PC-9 (cell line): ENCODE measurements around the gene HLCS. TPM values are rescaled to one million over a fixed set of nuclear protein-coding genes. Genes with fewer than 3 reads are reported as not detected.

Experiments
- BruUV-seq: library from RNA; stranded (reverse); fragments of 400-500 nt; replicated peaks from 2 replicates; lab custom pipeline; 2021; lab: Mats Ljungman, UMichigan
- CTCF ChIA-PET: fragments of 300-600 bp; sonication (Branson Sonifier 250); formaldehyde crosslinking; loops from one replicate; lab custom pipeline; 2022; ENCODE audit warnings: antibody characterized with exemption; lab: Charles Lee
- POLR2A ChIA-PET: fragments of 300-600 bp; sonication (Branson Sonifier 250); formaldehyde crosslinking; loops from one replicate; lab custom pipeline; 2022; ENCODE audit warnings: antibody characterized with exemption; ENCODE audit not compliant: unreplicated experiment; lab: Charles Lee
- DNase-seq, 2 experiments: peaks; one replicate each; pipeline versions ENCODE4 v3.0.0 to v3.0.0-alpha.2; 2015 to 2022; ENCODE audit warnings: mixed read lengths in 1 of 2
- H2AFZ ChIP-seq: fragments of 200-600 bp; sonication (generic); 2 replicates; pipeline ENCODE4 v1.8.1; 2017; ENCODE audit warnings: antibody characterized with exemption
- H3F3A ChIP-seq: fragments of 200-600 bp; sonication (generic); 2 replicates; pipeline ENCODE4 v1.8.1; 2017; ENCODE audit warnings: antibody characterized with exemption, mild to moderate bottlenecking, low read depth; ENCODE audit not compliant: insufficient read depth
- H3K27ac ChIP-seq: fragments of 200-600 bp; sonication (generic); 2 replicates; pipeline ENCODE4 v1.6.1; 2016; ENCODE audit warnings: mixed run types
- H3K27me3 ChIP-seq: fragments of 200-600 bp; sonication (generic); 2 replicates; pipeline ENCODE4 v1.6.1; 2016; ENCODE audit warnings: low read depth, mixed run types; ENCODE audit not compliant: insufficient read depth
- H3K36me3 ChIP-seq: fragments of 200-600 bp; sonication (generic); 2 replicates; pipeline ENCODE4 v1.6.1; 2016; ENCODE audit warnings: low read depth, mixed run types
- H3K4me1 ChIP-seq: fragments of 200-600 bp; sonication (generic); replicated peaks from 2 replicates; pipeline ENCODE4 v1.6.1; 2016; ENCODE audit warnings: mixed run types; ENCODE audit not compliant: insufficient read depth
- H3K4me2 ChIP-seq: fragments of 200-600 bp; sonication (generic); 2 replicates; pipeline ENCODE4 v1.6.1; 2017; ENCODE audit warnings: mixed run types
- H3K4me3 ChIP-seq: fragments of 200-600 bp; sonication (generic); 2 replicates; pipeline ENCODE4 v1.6.1; 2016; ENCODE audit warnings: mixed run types
- H3K79me2 ChIP-seq: fragments of 200-600 bp; sonication (generic); 2 replicates; pipeline ENCODE4 v1.6.1; 2017; ENCODE audit warnings: low read depth, mixed run types
- H3K9me2 ChIP-seq: fragments of 200-600 bp; sonication (generic); 2 replicates; pipeline ENCODE4 v1.8.1; 2017; ENCODE audit warnings: mild to moderate bottlenecking; ENCODE audit not compliant: insufficient read depth
- H3K9me3 ChIP-seq: fragments of 200-600 bp; sonication (generic); 2 replicates; pipeline ENCODE4 v1.8.1; 2016; ENCODE audit warnings: low read depth; ENCODE audit not compliant: insufficient read depth
- H4K20me1 ChIP-seq: fragments of 200-600 bp; sonication (generic); 2 replicates; pipeline ENCODE4 v1.8.1; 2017; ENCODE audit not compliant: insufficient read depth
- EZH2 ChIP-seq: fragments of 200-600 bp; sonication (generic); IDR thresholded peaks from 2 replicates; pipeline ENCODE4 v1.8.0; 2017; ENCODE audit warnings: antibody characterized with exemption, low read depth
- intact Hi-C: fragments of 100-400 bp; cut with micrococcal nuclease; formaldehyde crosslinking; loops from one replicate; pipeline ENCODE4 v1.10.0; 2022; ENCODE audit not compliant: unreplicated experiment
- total RNA-seq: library from RNA; stranded (reverse); gene quantifications from 2 replicates; pipeline ENCODE4 v1.2.3, GENCODE V29; 2021
- TF ChIP-seq, protein P1 (sequence below): fragments of 200-600 bp; sonication (generic); conservative IDR thresholded peaks from 2 replicates; pipeline ENCODE4 v1.6.1; 2017; ENCODE audit warnings: mixed run types, antibody characterized with exemption, mild to moderate bottlenecking, moderate library complexity

Gene HLCS
- total RNA-seq, 1 experiment from 2014 or later, result 21.6 TPM

DNA sequence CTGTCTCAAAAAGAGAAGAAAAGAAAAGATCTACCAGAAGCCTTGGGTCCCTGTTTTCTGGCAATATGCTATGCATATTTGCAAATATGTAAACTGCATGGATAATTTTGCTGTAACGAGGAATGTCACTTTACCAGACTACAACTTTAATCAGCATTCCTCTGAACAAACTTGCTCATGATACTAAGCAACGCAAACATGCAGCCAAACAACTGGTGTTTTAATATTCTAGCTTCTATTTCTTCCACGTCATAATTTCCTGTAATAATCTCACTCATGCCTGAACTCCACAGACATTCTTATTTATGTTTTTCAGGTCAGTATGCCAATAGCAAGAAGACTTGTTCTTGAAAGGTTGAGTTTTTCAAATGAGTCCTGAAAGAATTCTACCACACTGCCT, 153.4 kb downstream of the HLCS start:
- ChIA-PET CTCF (no interaction called here), POLR2A (no interaction called here)
- no peak for DNase-seq
- no peaks in the 10 kb centered on the region for H3F3A ChIP-seq
- no peak overlapping the region for H3K4me2 ChIP-seq
- no TSS peak for BruUV-seq
- no peaks in the 10 kb centered on the region for H3K9me3 ChIP-seq
- H3K4me1 ChIP-seq, result no peaks in the 10 kb centered on the region
- H2AFZ ChIP-seq, result no peak overlapping the region
- no peaks in the 10 kb centered on the region for H3K36me3 ChIP-seq
- no peak overlapping the region for H3K4me3 ChIP-seq
- TF ChIP-seq, protein P1, sequence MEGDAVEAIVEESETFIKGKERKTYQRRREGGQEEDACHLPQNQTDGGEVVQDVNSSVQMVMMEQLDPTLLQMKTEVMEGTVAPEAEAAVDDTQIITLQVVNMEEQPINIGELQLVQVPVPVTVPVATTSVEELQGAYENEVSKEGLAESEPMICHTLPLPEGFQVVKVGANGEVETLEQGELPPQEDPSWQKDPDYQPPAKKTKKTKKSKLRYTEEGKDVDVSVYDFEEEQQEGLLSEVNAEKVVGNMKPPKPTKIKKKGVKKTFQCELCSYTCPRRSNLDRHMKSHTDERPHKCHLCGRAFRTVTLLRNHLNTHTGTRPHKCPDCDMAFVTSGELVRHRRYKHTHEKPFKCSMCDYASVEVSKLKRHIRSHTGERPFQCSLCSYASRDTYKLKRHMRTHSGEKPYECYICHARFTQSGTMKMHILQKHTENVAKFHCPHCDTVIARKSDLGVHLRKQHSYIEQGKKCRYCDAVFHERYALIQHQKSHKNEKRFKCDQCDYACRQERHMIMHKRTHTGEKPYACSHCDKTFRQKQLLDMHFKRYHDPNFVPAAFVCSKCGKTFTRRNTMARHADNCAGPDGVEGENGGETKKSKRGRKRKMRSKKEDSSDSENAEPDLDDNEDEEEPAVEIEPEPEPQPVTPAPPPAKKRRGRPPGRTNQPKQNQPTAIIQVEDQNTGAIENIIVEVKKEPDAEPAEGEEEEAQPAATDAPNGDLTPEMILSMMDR, result no peak
- TF ChIP-seq EZH2, result no peak
- H3K9me2 ChIP-seq, result no peaks in the 10 kb centered on the region
- no peaks in the 10 kb centered on the region for H3K79me2 ChIP-seq
- H3K27ac ChIP-seq, result no peak overlapping the region
- H4K20me1 ChIP-seq, result no peaks in the 10 kb centered on the region
- intact Hi-C loops, result no loop called here
- H3K27me3 ChIP-seq, result no peaks in the 10 kb centered on the region

DNA sequence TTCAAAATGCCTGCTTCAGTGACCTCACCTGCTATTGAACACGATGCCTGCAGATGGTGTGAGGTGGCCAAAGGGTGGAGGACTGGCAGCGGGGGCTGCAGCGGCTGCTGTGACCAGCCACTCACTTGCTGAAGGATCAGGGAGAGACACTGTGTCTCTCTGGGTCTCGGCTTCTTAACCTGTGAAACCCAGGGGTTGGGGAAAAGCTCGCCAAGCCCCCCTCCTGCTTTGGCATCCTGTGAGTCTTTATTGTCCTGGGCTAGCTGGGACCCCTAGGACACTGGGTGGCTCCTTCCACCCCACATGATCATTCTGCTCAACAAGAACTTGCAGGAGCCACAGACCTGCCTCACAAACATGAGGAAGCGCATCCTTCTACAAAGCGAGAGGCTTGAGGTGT, 154.7 kb downstream of the HLCS start:
- POLR2A ChIA-PET, result no interaction called here
- Histone ChIP-seq H3K4me2 (no peak overlapping the region), H3K4me3 (no peak overlapping the region), H3K4me1 (no peaks in the 10 kb centered on the region), H3F3A (no peaks in the 10 kb centered on the region), H2AFZ (no peak overlapping the region), H3K36me3 (no peaks in the 10 kb centered on the region), H3K9me2 (no peaks in the 10 kb centered on the region), H3K27ac (no peak overlapping the region), H3K27me3 (no peaks in the 10 kb centered on the region), H4K20me1 (no peaks in the 10 kb centered on the region), H3K9me3 (no peaks in the 10 kb centered on the region), H3K79me2 (no peaks in the 10 kb centered on the region)
- TF ChIP-seq, protein P1, result no peak
- no peak for TF ChIP-seq EZH2
- CTCF ChIA-PET, result no interaction called here
- no peak for DNase-seq
- no TSS peak for BruUV-seq
- intact Hi-C loops, result no loop called here

DNA sequence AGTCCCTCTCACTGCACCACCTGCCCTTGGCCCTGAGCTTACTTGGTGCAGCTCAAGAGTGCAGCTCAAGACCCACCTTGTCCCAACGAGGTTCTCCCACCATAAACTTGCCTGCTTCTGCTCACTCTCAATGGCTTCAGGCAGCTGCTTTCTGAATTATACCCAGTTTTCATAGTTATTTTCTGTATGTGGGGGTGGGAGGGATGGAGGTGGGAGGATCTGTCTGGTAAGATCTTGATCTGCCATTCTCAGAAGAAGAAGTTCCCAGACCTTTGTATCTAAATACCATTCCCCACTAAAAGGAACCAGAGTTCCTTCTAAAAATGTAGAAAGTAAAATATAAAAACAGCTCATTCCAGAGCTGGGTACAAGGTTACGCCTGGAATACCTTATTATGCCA, 156.0 kb downstream of the HLCS start:
- Histone ChIP-seq H3K4me2 (no peak overlapping the region), H3K9me2 (no peaks in the 10 kb centered on the region), H3K9me3 (no peaks in the 10 kb centered on the region), H3K27ac (no peak overlapping the region), H3K36me3 (no peaks in the 10 kb centered on the region), H3F3A (no peaks in the 10 kb centered on the region), H3K27me3 (no peaks in the 10 kb centered on the region), H3K79me2 (no peaks in the 10 kb centered on the region), H4K20me1 (no peaks in the 10 kb centered on the region), H3K4me3 (no peak overlapping the region), H3K4me1 (no peaks in the 10 kb centered on the region), H2AFZ (no peak overlapping the region)
- intact Hi-C loops, result no loop called here
- POLR2A ChIA-PET, result no interaction called here
- no TSS peak for BruUV-seq
- DNase-seq, result no peak
- no peak for TF ChIP-seq EZH2
- CTCF ChIA-PET, result no interaction called here

DNA sequence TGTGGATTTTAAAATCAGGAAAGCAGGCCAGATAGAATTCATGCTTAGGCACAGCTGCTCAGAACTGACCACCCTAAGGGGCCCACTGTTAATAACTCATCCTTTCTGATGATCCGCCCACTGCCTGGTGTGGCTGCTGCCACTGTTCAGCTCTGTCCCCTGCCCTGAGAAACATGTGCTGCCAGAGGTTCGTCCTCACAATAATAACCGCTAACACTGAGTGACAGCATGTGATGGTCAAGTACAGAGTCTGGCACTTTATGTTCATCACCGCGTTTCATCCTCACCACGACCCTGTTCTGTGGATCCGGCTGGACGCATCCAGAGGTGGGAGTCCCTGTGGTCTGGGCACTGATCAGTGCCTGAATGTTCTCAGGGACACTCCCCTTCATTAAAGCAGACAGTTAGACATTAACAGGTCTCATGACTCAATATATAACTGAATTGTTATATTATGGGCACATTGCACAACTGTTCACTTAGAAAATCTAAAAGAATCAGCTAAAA, 159.0 kb downstream of the HLCS start:
- CTCF ChIA-PET, result interaction anchor here (0.6 kb wide), 1 partner anchor 374 kb away, joined by 4 read pairs; no protein-coding TSS in a partner anchor
- Histone ChIP-seq H3K4me3 (no peak overlapping the region), H3K79me2 (no peaks in the 10 kb centered on the region), H4K20me1 (no peaks in the 10 kb centered on the region), H3K4me1 (no peaks in the 10 kb centered on the region), H3K9me2 (no peaks in the 10 kb centered on the region), H3F3A (no peaks in the 10 kb centered on the region), H3K4me2 (no peak overlapping the region), H2AFZ (no peak overlapping the region), H3K27me3 (no peaks in the 10 kb centered on the region), H3K36me3 (no peaks in the 10 kb centered on the region), H3K9me3 (no peaks in the 10 kb centered on the region), H3K27ac (no peak overlapping the region)
- BruUV-seq, result no TSS peak
- POLR2A ChIA-PET, result no interaction called here
- no peak for DNase-seq
- TF ChIP-seq EZH2, result no peak
- TF ChIP-seq, protein P1, result no peak
- intact Hi-C loops, result no loop called here
